NOMO-1 (cell line): ENCODE data around the gene UBA7.
A peak's percentile ranks its signal among the peaks of the same experiment; 100 is the strongest.
"Not testable (repeated sequence)": the region's sequence is repeated elsewhere in the genome, so short reads cannot be mapped to it uniquely, and the experiment has no call there.

Source experiments
- DNase-seq, 2 experiments: peaks; one replicate each; lab custom pipeline; 2025; ENCODE audit not compliant: unreplicated experiment in 2 of 2; lab: John Stamatoyannopoulos, UW

Gene UBA7

GRCh38 chr3:49785565-49786356 is 28.0 kb downstream of the UBA7 start:
- DNase-seq, result peak in 1 of 2 experiments; percentile 51

GRCh38 chr3:49782277-49782676 is 31.5 kb downstream of the UBA7 start:
- DNase-seq, result not testable (repeated sequence)

- DNase-seq, result no peak
These were observed 32.1 kb downstream of the UBA7 start for GRCh38 chr3:49781415-49782199.

- not testable (repeated sequence) for DNase-seq
These were observed 32.8 kb downstream of the UBA7 start for GRCh38 chr3:49780975-49781365.

DNA sequence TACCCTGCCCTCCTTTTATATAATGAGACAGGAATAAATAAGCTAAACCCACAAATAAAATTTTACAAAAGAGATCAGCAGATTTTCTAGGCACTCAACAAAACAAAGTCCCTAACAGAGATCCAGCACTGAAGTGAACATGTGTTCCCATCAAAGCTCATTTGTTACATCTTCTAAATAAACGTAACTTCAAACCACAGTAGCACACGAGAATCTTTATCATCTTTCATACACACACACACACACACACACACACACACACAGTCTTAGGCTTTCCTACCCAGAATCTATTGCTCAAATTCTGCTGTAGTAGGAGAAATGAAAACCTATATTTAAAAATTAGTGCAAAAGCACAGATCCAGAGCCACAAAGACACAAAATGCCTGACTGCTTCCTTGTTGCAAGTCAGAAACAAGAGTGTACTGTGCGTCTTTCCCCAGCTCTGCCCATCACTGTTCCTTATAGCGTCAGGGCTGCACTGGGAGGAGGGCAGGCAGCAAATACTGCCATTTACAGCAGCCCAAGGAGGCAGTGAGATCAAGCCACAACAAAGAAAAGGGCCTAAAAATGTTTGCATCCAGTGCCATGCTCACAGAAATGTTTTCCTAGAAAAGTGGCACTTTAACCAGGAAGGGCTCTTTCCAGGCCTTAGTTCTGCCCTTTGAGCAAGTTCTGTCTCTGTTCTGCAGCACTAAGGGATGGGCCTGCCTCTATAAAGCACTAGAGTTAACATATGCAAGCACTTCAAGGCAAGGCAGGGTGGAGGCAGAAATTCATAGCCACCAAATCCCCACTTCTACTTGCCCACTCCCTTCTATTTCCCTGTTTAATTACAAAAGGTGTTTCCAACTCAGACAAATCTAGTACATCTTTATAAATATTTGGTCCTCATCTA is 33.4 kb downstream of the UBA7 start:
- DNase-seq, result no peak

GRCh38 chr3:49779358-49780079 is 34.2 kb downstream of the UBA7 start:
- DNase-seq, result no peak

- not testable (repeated sequence) for DNase-seq
These were observed 37.7 kb downstream of the UBA7 start for GRCh38 chr3:49776101-49776500.

DNA sequence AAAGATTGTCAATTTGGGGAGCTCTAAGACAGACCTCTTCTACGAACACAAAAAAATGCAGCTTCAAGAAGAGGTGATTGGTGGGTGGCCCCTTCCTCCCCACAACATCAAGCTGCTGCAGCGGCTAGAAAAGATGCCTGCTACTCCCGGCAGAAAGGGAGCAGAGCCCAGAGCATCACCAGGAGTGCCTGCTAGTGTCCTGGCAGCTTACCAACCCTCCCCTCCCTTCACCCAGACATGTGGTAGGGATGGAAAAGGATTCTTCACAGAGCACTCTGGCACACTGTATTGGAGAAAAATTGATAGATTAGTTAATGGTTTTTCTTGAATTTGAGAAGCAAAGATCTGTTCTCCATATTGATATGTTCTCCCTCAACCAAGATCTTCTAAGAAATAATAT is 38.2 kb downstream of the UBA7 start:
- no peak for DNase-seq

DNA sequence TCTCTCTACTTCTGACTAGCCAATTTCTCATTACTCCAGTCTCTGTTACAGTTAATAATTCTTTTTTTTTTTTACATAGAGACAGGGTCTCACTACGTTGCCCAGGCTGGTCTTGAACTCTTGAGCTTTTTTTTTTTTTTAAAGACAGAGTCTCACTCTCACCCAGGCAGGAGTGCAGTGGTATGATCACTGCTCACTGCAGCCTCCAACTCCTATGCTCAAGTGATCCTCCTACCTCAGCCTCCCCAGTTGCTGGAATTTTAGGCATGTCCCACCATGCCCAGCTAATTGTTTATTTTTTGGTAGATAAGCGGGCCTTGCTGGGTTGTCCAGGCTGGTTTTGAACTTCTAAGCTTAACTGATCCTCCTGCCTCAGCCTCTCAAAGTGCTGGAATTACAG is 41.0 kb downstream of the UBA7 start:
- no peak for DNase-seq

DNA sequence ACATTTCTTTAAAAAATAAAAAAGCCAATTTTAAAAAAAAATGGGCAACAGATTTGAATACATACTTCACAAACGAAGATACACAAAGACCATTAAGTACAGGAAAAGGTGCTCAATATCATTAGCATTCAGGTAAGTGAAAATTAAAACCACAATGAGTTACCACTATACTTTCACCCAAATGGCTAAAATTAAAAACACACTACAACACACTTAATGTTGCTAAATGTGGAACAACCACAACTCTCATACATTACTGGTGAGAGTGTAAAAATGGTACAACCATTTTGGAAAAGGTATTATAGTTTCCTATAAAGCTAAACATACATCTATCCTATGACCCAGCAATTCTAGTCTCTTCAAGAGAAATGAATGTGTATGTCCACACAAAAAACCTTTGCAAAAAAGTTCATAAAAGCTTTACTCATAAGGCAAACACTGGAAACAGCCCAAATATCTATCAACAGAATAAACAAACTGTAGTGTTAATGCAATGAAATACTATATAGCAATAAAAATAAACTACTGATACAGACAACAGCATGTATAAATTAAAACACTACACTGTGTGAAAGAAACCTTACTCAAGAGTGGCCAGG is 42.3 kb downstream of the UBA7 start:
- DNase-seq, result no peak

DNA sequence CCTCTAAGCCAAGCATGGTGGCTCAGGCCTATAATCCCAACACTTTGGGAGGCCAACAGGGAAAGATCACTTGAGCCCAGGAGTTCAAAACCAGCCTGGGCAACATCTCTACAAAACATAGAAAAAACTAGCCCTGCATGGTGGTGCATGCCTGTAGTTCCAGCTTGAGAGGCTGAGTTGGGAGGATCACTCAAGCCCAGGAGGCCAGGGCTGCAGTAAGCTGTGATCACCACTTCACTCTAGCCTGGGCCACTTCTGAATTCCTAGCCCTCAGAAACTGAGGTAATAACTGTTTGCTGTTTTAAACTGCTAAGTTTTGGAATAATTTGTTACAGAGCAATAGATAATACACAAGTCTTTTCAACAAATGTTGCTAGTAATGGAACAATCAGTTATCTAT is 43.8 kb downstream of the UBA7 start:
- DNase-seq, result no peak

GRCh38 chr3:49769286-49769915 is 44.4 kb downstream of the UBA7 start:
- no peak for DNase-seq

GRCh38 chr3:49763981-49764380 is 49.8 kb downstream of the UBA7 start:
- no peak for DNase-seq

DNA sequence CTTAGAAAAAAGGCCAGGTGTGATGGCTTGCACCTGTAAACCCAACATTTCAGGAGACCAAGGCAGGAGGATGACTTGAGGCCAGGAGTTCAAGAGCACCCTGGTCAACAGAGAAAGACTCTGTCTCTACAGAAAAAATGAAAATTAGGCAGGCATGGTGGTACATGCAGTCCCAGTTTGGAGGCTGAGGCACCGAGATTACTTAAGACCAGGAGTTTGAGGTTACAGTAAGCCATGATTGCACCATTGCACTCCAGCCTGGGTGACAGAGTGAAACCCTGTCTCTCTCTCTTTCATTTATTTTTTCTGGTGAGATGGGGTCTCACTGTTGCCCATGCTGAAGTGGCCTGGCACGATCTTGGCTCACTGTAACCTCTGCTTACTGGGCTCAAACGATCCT is 52.1 kb downstream of the UBA7 start:
- DNase-seq, result no peak

DNA sequence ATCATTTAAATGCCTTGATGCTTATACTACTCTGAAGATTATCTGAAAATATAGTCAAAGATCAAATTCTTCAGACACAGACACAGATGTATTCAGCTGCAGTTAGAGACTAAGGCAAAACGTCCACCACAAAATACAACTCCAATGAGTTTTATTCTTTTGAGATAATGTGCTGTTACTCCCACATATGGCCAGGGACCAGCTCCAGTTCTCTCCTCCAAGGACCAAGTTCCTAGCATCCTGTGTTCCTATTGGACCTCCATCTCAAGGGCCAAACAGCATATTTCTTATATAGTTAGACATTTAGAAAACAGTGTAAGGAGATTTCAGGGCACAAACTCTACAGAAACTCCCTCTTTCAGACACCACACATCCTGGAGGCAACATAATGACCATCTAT is 54.5 kb downstream of the UBA7 start:
- DNase-seq, result no peak

- DNase-seq, result no peak
These were observed 56.6 kb downstream of the UBA7 start for GRCh38 chr3:49757197-49757596.

DNA sequence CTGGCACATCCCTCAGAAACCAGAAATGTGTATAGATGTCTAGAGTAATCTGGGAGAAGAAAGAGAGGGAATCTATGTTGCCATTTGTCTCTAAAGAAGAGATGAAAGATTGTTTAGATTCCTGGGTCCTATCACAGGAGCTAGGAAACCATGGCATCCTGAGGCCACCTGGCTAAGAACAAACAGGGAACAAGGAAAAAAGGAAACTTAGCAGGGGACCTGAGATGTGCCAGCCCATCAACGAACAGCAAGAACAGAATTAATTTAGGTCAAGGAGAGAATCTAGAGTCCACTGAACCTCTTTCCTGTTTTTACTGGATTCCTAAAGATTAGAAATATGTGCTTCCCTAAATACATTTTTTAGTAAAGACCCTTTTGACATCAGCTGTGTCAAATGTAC is 57.7 kb downstream of the UBA7 start:
- no peak for DNase-seq
